Measurements from ENCODE around the gene ACOX3. TPM values are rescaled to one million over a fixed set of nuclear protein-coding genes. Genes with fewer than 3 reads are reported as not detected.
A peak's percentile ranks its signal among the peaks of the same experiment; 100 is the strongest.

The ACOX3 gene
- total RNA-seq, 1 donor from 2014 or later = 16.6 TPM

- no peak for TF ChIP-seq CTCF (conservative IDR thresholded peaks at IDR 0.05)
- Mint-ChIP-seq H3K36me3 (ENCODE audit: low read depth) (peaks cover 3% of the 10 kb centered on the region), H3K27ac (ENCODE audit: unreplicated experiment) (no peak overlapping the region), H3K9me3 (no peaks in the 10 kb centered on the region), H3K4me1 (no peaks in the 10 kb centered on the region), H3K27me3 (ENCODE audit: low read depth) (no peaks in the 10 kb centered on the region), H3K4me3 (no peak overlapping the region)
- DNase-seq (ENCODE audit: low read depth, low spot score) = no peak
These were observed 17.2 kb upstream of the ACOX3 start for GRCh38 chr4:8457646-8458252.

DNA sequence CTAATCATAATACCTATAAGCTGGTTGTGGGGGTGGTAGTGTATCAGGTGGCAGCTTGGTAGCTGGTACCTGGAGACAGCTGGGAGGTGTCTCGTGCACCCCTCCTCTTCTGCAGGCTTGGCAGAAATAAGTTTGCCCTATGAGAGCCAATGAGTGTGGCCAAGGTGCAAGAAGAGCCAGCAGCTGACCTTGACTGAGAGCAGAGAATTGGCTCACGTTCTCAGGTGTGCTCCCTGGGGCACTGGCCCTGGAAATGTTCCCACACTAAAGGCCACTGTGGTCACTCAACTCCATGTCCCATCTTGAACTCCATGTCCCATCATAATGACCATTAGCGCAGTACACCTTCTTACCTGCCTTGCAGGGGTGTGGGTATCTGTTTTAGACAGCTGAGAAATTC lies 13.4 kb upstream of the ACOX3 start:
- no peak overlapping the region for H3K27ac Mint-ChIP-seq (ENCODE audit: unreplicated experiment)
- no peak for DNase-seq (ENCODE audit: low read depth, low spot score)
- H3K4me1 Mint-ChIP-seq = peaks cover under 1% of the 10 kb centered on the region
- H3K36me3 Mint-ChIP-seq (ENCODE audit: low read depth) = peaks cover 3% of the 10 kb centered on the region
- H3K4me3 Mint-ChIP-seq = no peak overlapping the region
- TF ChIP-seq CTCF (conservative IDR thresholded peaks at IDR 0.05) = no peak
- no peaks in the 10 kb centered on the region for H3K9me3 Mint-ChIP-seq
- no peaks in the 10 kb centered on the region for H3K27me3 Mint-ChIP-seq (ENCODE audit: low read depth)

GRCh38 chr4:8451440-8452182 lies 11.1 kb upstream of the ACOX3 start:
- no peak overlapping the region for H3K4me3 Mint-ChIP-seq
- H3K27me3 Mint-ChIP-seq (ENCODE audit: low read depth) = no peaks in the 10 kb centered on the region
- H3K36me3 Mint-ChIP-seq (ENCODE audit: low read depth) = no peaks in the 10 kb centered on the region
- peaks cover 3% of the 10 kb centered on the region for H3K4me1 Mint-ChIP-seq
- no peak for DNase-seq (ENCODE audit: low read depth, low spot score)
- H3K9me3 Mint-ChIP-seq = no peaks in the 10 kb centered on the region
- no peak overlapping the region for H3K27ac Mint-ChIP-seq (ENCODE audit: unreplicated experiment)
- no peak for TF ChIP-seq CTCF (conservative IDR thresholded peaks at IDR 0.05)

DNA sequence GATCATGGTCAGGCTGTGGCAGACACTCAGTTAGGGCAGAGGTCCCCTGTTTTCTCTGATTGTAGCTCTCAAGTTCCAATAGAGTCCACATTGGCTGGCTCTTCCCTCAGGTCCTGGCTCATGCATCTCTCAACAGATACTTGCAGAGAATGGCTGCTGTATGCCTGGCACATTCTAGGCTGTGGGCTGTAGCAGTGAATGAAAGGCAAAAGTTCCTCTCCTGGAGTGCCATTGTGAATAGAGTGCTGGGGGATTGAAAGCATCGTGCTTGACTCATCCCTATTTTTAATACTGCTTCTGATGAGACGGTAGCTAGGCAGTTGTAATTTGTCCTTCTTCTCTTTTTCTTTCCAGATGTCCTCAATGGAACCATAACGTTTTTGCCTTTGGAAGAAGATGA lies 5.6 kb upstream of the ACOX3 start:
- no peak overlapping the region for H3K4me3 Mint-ChIP-seq
- H3K9me3 Mint-ChIP-seq = no peaks in the 10 kb centered on the region

DNA sequence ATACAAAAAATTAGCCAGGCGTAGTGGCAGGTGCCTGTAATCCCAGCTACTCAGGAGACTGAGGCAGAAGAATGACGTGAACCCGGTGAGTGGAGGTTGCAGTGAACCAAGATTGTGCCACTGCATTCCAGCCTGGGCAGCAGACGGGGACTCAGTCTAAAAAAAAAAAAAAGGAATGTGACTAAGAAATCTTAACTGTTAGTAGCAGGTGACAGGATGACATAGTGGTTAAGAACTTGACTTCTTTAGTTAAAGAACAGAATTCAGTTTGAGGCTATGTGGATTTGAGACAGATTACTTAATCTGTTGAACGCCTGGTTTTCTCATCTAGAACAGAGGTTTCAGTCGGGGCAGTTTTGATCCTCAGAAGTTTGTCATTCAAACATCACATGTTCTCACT lies 3.3 kb upstream of the ACOX3 start:
- no peak overlapping the region for H3K27ac Mint-ChIP-seq (ENCODE audit: unreplicated experiment)
- DNase-seq (ENCODE audit: low read depth, low spot score) = no peak
- no peaks in the 10 kb centered on the region for H3K36me3 Mint-ChIP-seq (ENCODE audit: low read depth)
- H3K9me3 Mint-ChIP-seq = peaks cover 2% of the 10 kb centered on the region
- no peak for TF ChIP-seq CTCF (conservative IDR thresholded peaks at IDR 0.05)
- H3K27me3 Mint-ChIP-seq (ENCODE audit: low read depth) = no peaks in the 10 kb centered on the region
- peak overlapping the region; percentile 90 for H3K4me3 Mint-ChIP-seq
- peaks cover 38% of the 10 kb centered on the region for H3K4me1 Mint-ChIP-seq

More for the DNA sequence above, 5.6 kb upstream of the ACOX3 start:
- no peak for DNase-seq (ENCODE audit: low read depth, low spot score)
- H3K27ac Mint-ChIP-seq (ENCODE audit: unreplicated experiment) = no peak overlapping the region
- peaks cover 24% of the 10 kb centered on the region for H3K4me1 Mint-ChIP-seq
- TF ChIP-seq CTCF (conservative IDR thresholded peaks at IDR 0.05) = no peak
- H3K27me3 Mint-ChIP-seq (ENCODE audit: low read depth) = no peaks in the 10 kb centered on the region
- H3K36me3 Mint-ChIP-seq (ENCODE audit: low read depth) = no peaks in the 10 kb centered on the region

Measured in neural crest cell (in vitro differentiated cells).